Upper lobe of left lung (tissue), 6 donors: Measurements from ENCODE around the gene MED25. TPM values are rescaled to one million over a fixed set of nuclear protein-coding genes. Genes with fewer than 3 reads are reported as not detected.

Experiments
- ATAC-seq, 2 donors: fragments of 200-7000 bp; cut with Tn5 transposase; one replicate each; pipeline ENCODE4 v1.9.1; 2022; ENCODE audit warnings: mild to moderate bottlenecking in 2 of 2, moderate library complexity in 2 of 2; ENCODE audit not compliant: low FRiP score in 2 of 2
- DNase-seq, 2 donors: peaks; one replicate each; pipeline ENCODE4 v3.0.0-alpha.2; 2019 to 2020
- H3K27ac ChIP-seq, 4 donors: fragments of 200-600 bp; sonication (generic); one replicate each; pipeline ENCODE4 v1.5.1; 2016 to 2019
- H3K27me3 ChIP-seq, 4 donors: fragments of 200-600 bp; sonication (generic); one replicate each; pipeline ENCODE4 v1.5.1; 2017 to 2019
- H3K36me3 ChIP-seq, 4 donors: fragments of 200-600 bp; sonication (generic); one replicate each; pipeline ENCODE4 v1.5.1; 2016 to 2019
- H3K4me1 ChIP-seq, 4 donors: fragments of 200-600 bp; sonication (generic); one replicate each; pipeline ENCODE4 v1.5.1; 2018 to 2019
- H3K4me3 ChIP-seq, 4 donors: fragments of 200-600 bp; sonication (generic); one replicate each; pipeline ENCODE4 v1.5.1; 2017 to 2019; ENCODE audit warnings: mild to moderate bottlenecking in 2 of 4, moderate library complexity in 1 of 4
- H3K9me3 ChIP-seq, 4 donors: fragments of 200-600 bp; sonication (generic); one replicate each; pipeline ENCODE4 v1.5.1; 2018 to 2019
- CTCF ChIP-seq, 6 experiments: fragments of 450-650 bp in 4 of 6; fragments of 200-600 bp in 2 of 6; sonication (generic) in 2 of 6; IDR thresholded peaks; one replicate each; pipeline ENCODE4 v1.5.1; 2016 to 2019; ENCODE audit warnings: antibody characterized with exemption in 6 of 6
- EP300 ChIP-seq, 4 donors: sonication (generic); formaldehyde crosslinking; IDR thresholded peaks; one replicate each; pipeline ENCODE4 v1.5.1; 2017; ENCODE audit warnings: antibody characterized with exemption in 4 of 4, control low read depth in 2 of 4
- POLR2A ChIP-seq, 4 donors: fragments of 450-650 bp; IDR thresholded peaks; one replicate each; pipeline ENCODE4 v1.5.1; 2016 to 2017; ENCODE audit warnings: antibody characterized with exemption in 4 of 4, mild to moderate bottlenecking in 2 of 4
- POLR2AphosphoS5 ChIP-seq, 2 donors: sonication (generic); formaldehyde crosslinking; IDR thresholded peaks; one replicate each; pipeline ENCODE4 v1.5.1; 2017; ENCODE audit warnings: antibody characterized with exemption in 2 of 2
- WGBS, 2 donors: methylation state at CpG; one replicate each; pipeline ENCODE4 v1.1.5; 2017 to 2018; 5-methylcytosine and 5-hydroxymethylcytosine counted together
- total RNA-seq, 6 donors: library from RNA; depleted of rRNA in 4 of 6; stranded (reverse); fragments of >200 nt in 4 of 6; gene quantifications; one replicate each; pipeline versions ENCODE4 v1.1.0 to v1.2.1, GENCODE V29; 2016 to 2021
- donor health status: DM: no; HTN: no; CAD: no; lungs with moderate emphysema.
- donor health status: DM: no; HTN: yes; CAD: no; lungs with severe emphysema.

Gene MED25
- total RNA-seq, 6 donors from 2014 or later = 41.7 to 110 (median 61.2) TPM

GRCh38 chr19:49786376-49786820, 31.7 kb upstream of the MED25 start:
- Histone ChIP-seq H3K4me1 (peaks cover 0 to 7% (median 2%) of the 10 kb centered on the region in 4 donors), H3K27me3 (no peaks in the 10 kb centered on the region), H3K27ac (peak overlapping the region in 1 of 4 donors; percentile 22), H3K36me3 (peaks cover 12 to 90% (median 53%) of the 10 kb centered on the region in 4 donors), H3K9me3 (no peaks in the 10 kb centered on the region), H3K4me3 (no peak overlapping the region)
- ATAC-seq (peak in 1 of 2 donors; percentile 74), DNase-seq (no peak)
- WGBS, 2 donors = 76 to 89% methylated on average over 9 of the region's 9 CpGs
- TF ChIP-seq EP300 (IDR thresholded peaks at IDR 0.05) (no peak), POLR2A (IDR thresholded peaks at IDR 0.05) (no peak), POLR2AphosphoS5 (IDR thresholded peaks at IDR 0.05) (no peak)

GRCh38 chr19:49787746-49788145, 30.3 kb upstream of the MED25 start:
- TF ChIP-seq POLR2A (IDR thresholded peaks at IDR 0.05) (no peak), POLR2AphosphoS5 (IDR thresholded peaks at IDR 0.05) (no peak), EP300 (IDR thresholded peaks at IDR 0.05) (no peak), CTCF (IDR thresholded peaks at IDR 0.05) (no peak)
- Histone ChIP-seq H3K27ac (no peak overlapping the region), H3K27me3 (no peaks in the 10 kb centered on the region), H3K4me1 (peaks cover 0 to 5% (median 2%) of the 10 kb centered on the region in 4 donors), H3K36me3 (peaks cover 15 to 92% (median 59%) of the 10 kb centered on the region in 4 donors), H3K9me3 (no peaks in the 10 kb centered on the region), H3K4me3 (no peak overlapping the region)
- WGBS, 2 donors = 90 to 91% methylated on average over 4 to 5 of the region's 5 CpGs
- ATAC-seq (no peak), DNase-seq (no peak)

GRCh38 chr19:49788857-49789256, 29.2 kb upstream of the MED25 start:
- Histone ChIP-seq H3K4me1 (peaks cover 0 to 5% (median 2%) of the 10 kb centered on the region in 4 donors), H3K9me3 (no peaks in the 10 kb centered on the region), H3K36me3 (peaks cover 17 to 91% (median 59%) of the 10 kb centered on the region in 4 donors), H3K4me3 (no peak overlapping the region), H3K27me3 (no peaks in the 10 kb centered on the region), H3K27ac (no peak overlapping the region)
- no peak for DNase-seq
- 87 to 91% methylated on average over 7 to 10 of the region's 10 CpGs for WGBS, 2 donors
- TF ChIP-seq CTCF (IDR thresholded peaks at IDR 0.05) (no peak), POLR2AphosphoS5 (IDR thresholded peaks at IDR 0.05) (no peak), POLR2A (IDR thresholded peaks at IDR 0.05) (no peak), EP300 (IDR thresholded peaks at IDR 0.05) (no peak)
- ATAC-seq = no peak

GRCh38 chr19:49790866-49791265, 27.2 kb upstream of the MED25 start:
- WGBS, 2 donors = 70 to 88% methylated on average over 9 of the region's 9 CpGs
- no peak overlapping the region for H3K4me3 ChIP-seq
- ATAC-seq (peak; percentile 47 to 77), DNase-seq (no peak)
- peaks cover 0 to 5% (median 2%) of the 10 kb centered on the region in 4 donors for H3K4me1 ChIP-seq
- no peak for TF ChIP-seq POLR2AphosphoS5 (IDR thresholded peaks at IDR 0.05)
- no peak for TF ChIP-seq EP300 (IDR thresholded peaks at IDR 0.05)
- TF ChIP-seq CTCF (IDR thresholded peaks at IDR 0.05) = no peak
- no peak for TF ChIP-seq POLR2A (IDR thresholded peaks at IDR 0.05)
- peak overlapping the region in 1 of 4 donors; percentile 33 for H3K27ac ChIP-seq
- peaks cover 24 to 92% (median 65%) of the 10 kb centered on the region in 4 donors for H3K36me3 ChIP-seq
- H3K9me3 ChIP-seq = no peaks in the 10 kb centered on the region
- no peaks in the 10 kb centered on the region for H3K27me3 ChIP-seq

GRCh38 chr19:49791776-49792445, 26.2 kb upstream of the MED25 start:
- no peak overlapping the region for H3K4me3 ChIP-seq
- 94 to 97% methylated on average over 10 to 24 of the region's 26 CpGs for WGBS, 2 donors
- H3K36me3 ChIP-seq = peaks cover 28 to 92% (median 74%) of the 10 kb centered on the region in 4 donors

More at GRCh38 chr19:49791776-49792445, 26.2 kb upstream of the MED25 start:
- TF ChIP-seq POLR2A (IDR thresholded peaks at IDR 0.05) (no peak), POLR2AphosphoS5 (IDR thresholded peaks at IDR 0.05) (no peak), EP300 (IDR thresholded peaks at IDR 0.05) (no peak), CTCF (IDR thresholded peaks at IDR 0.05) (no peak)
- DNase-seq = no peak
- no peak for ATAC-seq
- Histone ChIP-seq H3K9me3 (no peaks in the 10 kb centered on the region), H3K4me1 (no peaks in the 10 kb centered on the region), H3K27ac (peak overlapping the region in 2 of 4 donors; percentile 1 to 33), H3K27me3 (no peaks in the 10 kb centered on the region)
